Measurements from ENCODE around the gene SLC4A1AP. TPM values are rescaled to one million over a fixed set of nuclear protein-coding genes. Genes with fewer than 3 reads are reported as not detected.
A peak's percentile ranks its signal among the peaks of the same experiment; 100 is the strongest.

SLC4A1AP gene
- total RNA-seq, 1 donor from 2014 or later, result 19.6 TPM

DNA sequence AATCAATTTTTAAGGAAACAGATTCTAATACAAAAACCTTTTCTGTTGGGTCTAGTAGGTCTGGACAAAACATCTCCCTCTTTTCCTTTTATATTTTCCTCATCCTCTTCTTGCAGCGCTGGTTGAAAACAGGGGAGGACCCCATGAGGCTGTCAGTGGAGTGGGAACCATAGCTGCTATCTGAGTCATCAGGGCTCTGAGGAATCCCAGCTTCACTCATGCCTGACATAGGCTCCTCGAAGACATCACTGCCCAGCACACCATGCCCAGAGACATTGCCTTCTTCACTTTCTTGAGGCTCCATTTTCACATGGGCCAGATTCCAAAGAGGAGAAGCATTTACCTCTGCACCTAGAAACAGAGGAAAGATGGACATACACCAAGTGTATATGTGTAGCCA lies 10.3 kb upstream of the SLC4A1AP start:
- no peak overlapping the region for H3K27ac ChIP-seq
- TF ChIP-seq, protein P1, sequence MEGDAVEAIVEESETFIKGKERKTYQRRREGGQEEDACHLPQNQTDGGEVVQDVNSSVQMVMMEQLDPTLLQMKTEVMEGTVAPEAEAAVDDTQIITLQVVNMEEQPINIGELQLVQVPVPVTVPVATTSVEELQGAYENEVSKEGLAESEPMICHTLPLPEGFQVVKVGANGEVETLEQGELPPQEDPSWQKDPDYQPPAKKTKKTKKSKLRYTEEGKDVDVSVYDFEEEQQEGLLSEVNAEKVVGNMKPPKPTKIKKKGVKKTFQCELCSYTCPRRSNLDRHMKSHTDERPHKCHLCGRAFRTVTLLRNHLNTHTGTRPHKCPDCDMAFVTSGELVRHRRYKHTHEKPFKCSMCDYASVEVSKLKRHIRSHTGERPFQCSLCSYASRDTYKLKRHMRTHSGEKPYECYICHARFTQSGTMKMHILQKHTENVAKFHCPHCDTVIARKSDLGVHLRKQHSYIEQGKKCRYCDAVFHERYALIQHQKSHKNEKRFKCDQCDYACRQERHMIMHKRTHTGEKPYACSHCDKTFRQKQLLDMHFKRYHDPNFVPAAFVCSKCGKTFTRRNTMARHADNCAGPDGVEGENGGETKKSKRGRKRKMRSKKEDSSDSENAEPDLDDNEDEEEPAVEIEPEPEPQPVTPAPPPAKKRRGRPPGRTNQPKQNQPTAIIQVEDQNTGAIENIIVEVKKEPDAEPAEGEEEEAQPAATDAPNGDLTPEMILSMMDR (IDR thresholded peaks at IDR 0.05), result no peak
- no peaks in the 10 kb centered on the region for H3K4me1 ChIP-seq
- ATAC-seq, result no peak
- peaks cover 100% of the 10 kb centered on the region for H3K36me3 ChIP-seq
- intact Hi-C loops (cut with DNase I), result no loop called here
- H3K9me3 ChIP-seq, result no peaks in the 10 kb centered on the region
- H3K27me3 ChIP-seq (ENCODE audit: low read depth), result no peaks in the 10 kb centered on the region
- no peak overlapping the region for H3K4me3 ChIP-seq
- DNase-seq, result no peak

DNA sequence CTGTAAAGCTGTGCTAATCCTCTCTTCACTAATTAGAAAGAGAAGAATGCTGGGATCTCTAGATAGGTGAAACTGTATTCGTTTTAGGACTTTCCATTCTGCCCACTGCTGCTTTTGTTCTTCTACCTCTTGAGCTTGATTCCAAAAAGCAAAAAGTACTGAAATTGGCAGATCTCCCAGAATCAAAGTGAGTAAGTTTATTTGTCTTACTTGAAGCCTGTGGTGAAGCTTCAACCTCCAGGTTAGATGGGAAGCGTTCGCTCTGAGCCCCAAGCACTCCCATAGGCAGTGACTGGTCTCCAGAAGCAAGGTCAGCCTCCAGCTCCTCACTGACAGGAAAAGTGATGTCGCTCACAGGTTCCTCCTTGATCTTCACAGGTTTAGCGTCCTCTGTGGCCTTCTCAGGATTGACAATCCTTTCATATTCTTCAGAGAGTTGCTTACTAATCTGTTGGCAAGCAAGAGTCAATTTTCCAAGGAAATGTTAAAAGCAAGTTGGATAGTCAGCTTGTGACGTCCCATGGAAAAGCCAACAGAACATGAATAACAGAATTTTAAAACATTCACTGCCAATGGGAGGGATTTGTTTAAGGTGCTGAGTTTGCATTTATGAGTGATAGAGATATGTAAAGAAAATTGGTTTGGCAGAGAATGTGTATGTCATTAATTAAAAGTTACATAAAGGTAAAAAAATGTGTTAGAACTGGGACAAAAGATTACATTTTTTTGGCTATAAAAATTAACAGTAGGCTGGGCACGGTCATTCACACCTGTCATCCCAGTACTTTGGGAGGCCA lies 8.3 kb upstream of the SLC4A1AP start:
- H3K4me1 ChIP-seq, result no peaks in the 10 kb centered on the region
- TF ChIP-seq, protein P1 (IDR thresholded peaks at IDR 0.05), result no peak
- intact Hi-C loops (cut with DNase I), result no loop called here
- H3K9me3 ChIP-seq, result no peaks in the 10 kb centered on the region
- H3K4me3 ChIP-seq, result no peak overlapping the region
- no peaks in the 10 kb centered on the region for H3K27me3 ChIP-seq (ENCODE audit: low read depth)
- no peak for ATAC-seq
- peaks cover 100% of the 10 kb centered on the region for H3K36me3 ChIP-seq
- no peak overlapping the region for H3K27ac ChIP-seq
- DNase-seq, result no peak

DNA sequence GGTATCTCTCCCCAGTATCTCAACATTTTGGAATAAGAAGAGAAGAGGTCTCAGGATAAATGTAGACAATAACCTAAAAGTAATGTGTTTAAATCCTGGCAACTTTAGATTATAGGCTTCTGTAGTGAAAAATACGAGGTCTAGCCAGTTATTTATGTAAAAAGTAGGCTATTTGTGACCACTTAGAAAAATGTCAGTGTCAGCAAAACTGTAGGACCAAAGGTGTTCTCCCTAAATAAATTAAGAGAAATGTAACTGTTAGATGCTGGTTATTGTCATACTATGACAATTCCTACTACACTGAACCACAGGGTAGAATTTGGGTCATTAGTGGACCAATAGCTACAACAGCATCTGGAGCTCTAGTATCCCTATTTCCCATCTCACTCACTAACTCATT lies 2.3 kb upstream of the SLC4A1AP start:
- ATAC-seq, result no peak
- intact Hi-C loops (cut with DNase I), result no loop called here
- H3K36me3 ChIP-seq, result peaks cover 58% of the 10 kb centered on the region
- no peak overlapping the region for H3K27ac ChIP-seq
- no peak for DNase-seq
- no peaks in the 10 kb centered on the region for H3K9me3 ChIP-seq
- no peaks in the 10 kb centered on the region for H3K27me3 ChIP-seq (ENCODE audit: low read depth)
- H3K4me3 ChIP-seq, result no peak overlapping the region
- TF ChIP-seq, protein P1 (IDR thresholded peaks at IDR 0.05), result no peak
- H3K4me1 ChIP-seq, result peaks cover 32% of the 10 kb centered on the region

DNA sequence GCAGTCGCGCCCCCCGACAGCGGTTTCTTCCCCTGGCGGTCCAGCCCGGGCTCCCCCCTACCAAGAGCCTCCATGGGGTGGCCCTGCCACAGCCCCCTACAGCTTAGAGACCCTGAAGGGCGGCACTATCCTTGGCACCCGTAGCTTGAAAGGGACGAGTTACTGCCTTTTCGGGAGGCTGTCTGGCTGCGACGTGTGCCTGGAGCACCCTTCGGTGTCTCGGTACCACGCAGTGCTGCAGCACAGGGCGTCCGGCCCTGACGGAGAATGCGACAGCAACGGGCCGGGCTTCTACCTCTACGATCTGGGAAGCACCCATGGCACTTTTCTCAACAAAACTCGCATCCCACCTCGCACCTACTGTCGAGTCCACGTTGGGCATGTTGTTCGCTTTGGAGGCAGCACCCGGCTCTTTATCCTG lies 475 bp downstream of the SLC4A1AP start:
- Histone ChIP-seq H3K4me1 (peaks cover 32% of the 10 kb centered on the region), H3K27me3 (ENCODE audit: low read depth) (no peaks in the 10 kb centered on the region), H3K36me3 (peaks cover 58% of the 10 kb centered on the region), H3K9me3 (no peaks in the 10 kb centered on the region), H3K27ac (peak overlapping the region; percentile 92), H3K4me3 (peak overlapping the region; percentile 84)
- ATAC-seq, result peak in 1 of 2 donors; percentile 23
- DNase-seq, result no peak
- TF ChIP-seq, protein P1 (IDR thresholded peaks at IDR 0.05), result no peak
- intact Hi-C loops (cut with DNase I), result no loop called here

DNA sequence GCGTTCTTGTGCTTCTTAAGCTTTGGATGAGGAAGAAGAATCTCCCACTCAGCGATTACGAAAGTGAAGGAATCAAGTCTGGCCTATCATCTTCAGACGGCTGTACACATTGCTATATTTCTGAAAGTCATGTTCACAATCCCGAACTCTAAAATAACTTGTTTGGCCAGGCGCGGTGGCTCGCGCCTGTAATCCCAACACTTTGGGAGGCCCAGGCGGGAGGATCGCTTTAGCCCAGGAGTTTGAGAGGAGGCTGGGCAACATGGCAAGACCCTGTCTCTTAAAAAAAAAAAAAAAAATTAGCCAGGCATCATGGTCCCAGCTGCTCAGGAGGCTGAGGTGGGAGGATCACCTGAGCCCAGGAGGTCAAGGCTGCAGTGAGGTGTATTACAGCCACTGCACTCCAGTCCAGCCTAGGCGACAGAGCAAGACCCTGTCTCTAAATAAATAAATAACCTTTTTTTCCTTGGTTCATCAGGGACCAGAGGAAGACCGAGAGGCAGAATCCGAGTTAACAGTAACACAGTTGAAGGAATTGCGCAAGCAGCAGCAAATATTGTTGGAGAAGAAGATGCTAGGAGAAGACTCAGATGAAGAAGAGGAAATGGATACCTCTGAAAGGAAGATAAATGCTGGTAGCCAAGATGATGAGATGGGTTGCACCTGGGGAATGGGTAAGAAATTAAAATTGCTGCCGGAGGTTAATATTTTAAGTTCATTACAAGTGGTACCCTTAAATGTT lies 1.1 kb downstream of the SLC4A1AP start:
- H3K9me3 ChIP-seq, result no peaks in the 10 kb centered on the region
- intact Hi-C loops (cut with DNase I), result no loop called here
- TF ChIP-seq, protein P1 (IDR thresholded peaks at IDR 0.05), result no peak
- DNase-seq, result no peak
- ATAC-seq, result no peak
- no peaks in the 10 kb centered on the region for H3K27me3 ChIP-seq (ENCODE audit: low read depth)
- peak overlapping the region; percentile 84 for H3K4me3 ChIP-seq
- H3K4me1 ChIP-seq, result peaks cover 32% of the 10 kb centered on the region
- peaks cover 58% of the 10 kb centered on the region for H3K36me3 ChIP-seq
- no peak overlapping the region for H3K27ac ChIP-seq
